Transverse colon (tissue), 4 donors: Measurements from ENCODE around the gene PWP1.
A peak's percentile ranks its signal among the peaks of the same experiment; 100 is the strongest.

ENCODE experiments used
- EP300 ChIP-seq: sonication (generic); formaldehyde crosslinking; IDR thresholded peaks from one replicate; pipeline ENCODE4 v1.6.1; 2017; ENCODE audit warnings: antibody characterized with exemption, low read depth
- POLR2AphosphoS5 ChIP-seq, 3 donors: sonication (generic); formaldehyde crosslinking; IDR thresholded peaks; one replicate each; pipeline ENCODE4 v1.6.1; 2016; ENCODE audit warnings: antibody characterized with exemption in 3 of 3
- TF ChIP-seq, protein P1 (sequence below), 5 experiments: fragments of 200-600 bp in 3 of 5; fragments of 450-650 bp in 2 of 5; sonication (generic) in 3 of 5; IDR thresholded peaks; 1 replicate in 2 of 5; 2 replicates in 3 of 5; pipeline ENCODE4 v1.5.1; 2016 to 2017; ENCODE audit warnings: antibody characterized with exemption in 5 of 5, inconsistent platforms in 3 of 5, mild to moderate bottlenecking in 2 of 5, moderate library complexity in 1 of 5

- TF ChIP-seq POLR2AphosphoS5 (IDR thresholded peaks at IDR 0.05) (peak; percentile 89 to 95 (median 94)), EP300 (no peak)
- TF ChIP-seq, protein P1, sequence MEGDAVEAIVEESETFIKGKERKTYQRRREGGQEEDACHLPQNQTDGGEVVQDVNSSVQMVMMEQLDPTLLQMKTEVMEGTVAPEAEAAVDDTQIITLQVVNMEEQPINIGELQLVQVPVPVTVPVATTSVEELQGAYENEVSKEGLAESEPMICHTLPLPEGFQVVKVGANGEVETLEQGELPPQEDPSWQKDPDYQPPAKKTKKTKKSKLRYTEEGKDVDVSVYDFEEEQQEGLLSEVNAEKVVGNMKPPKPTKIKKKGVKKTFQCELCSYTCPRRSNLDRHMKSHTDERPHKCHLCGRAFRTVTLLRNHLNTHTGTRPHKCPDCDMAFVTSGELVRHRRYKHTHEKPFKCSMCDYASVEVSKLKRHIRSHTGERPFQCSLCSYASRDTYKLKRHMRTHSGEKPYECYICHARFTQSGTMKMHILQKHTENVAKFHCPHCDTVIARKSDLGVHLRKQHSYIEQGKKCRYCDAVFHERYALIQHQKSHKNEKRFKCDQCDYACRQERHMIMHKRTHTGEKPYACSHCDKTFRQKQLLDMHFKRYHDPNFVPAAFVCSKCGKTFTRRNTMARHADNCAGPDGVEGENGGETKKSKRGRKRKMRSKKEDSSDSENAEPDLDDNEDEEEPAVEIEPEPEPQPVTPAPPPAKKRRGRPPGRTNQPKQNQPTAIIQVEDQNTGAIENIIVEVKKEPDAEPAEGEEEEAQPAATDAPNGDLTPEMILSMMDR (IDR thresholded peaks at IDR 0.05), result peak in 1 of 5 experiments; percentile 13
Measured at GRCh38 chr12:107685360-107686248, at the start of gene PWP1.
